Stimulated activated CD4-positive, alpha-beta T cell treated with anti-CD3 and anti-CD28 coated beads, Interleukin-4, amount 100 ng/mL, for 4 hours (primary cell): ENCODE results near the gene DNM3.

ENCODE experiments used
- DNase-seq, 2 experiments: peaks; one replicate each; pipeline ENCODE4 v3.0.0-alpha.2; 2020

Gene DNM3

DNA sequence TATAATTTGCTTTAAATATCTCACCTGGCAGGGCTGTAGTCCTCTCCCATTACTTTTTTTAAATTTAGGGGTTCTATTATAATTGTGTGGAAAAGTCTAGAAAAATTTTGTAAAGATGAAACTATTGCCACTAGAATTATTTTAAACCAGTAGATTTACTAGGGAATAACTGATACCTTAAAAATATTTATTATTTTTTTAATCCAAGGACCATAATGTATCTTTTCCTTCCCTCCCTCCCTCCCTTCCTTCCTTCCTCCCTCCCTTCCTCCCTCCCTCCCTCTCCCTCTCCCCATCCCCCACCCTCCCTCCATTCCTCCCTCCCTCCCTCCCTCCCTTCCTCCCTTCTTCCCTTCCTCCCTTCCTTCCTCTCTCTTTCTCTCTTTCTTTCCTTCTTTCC lies 90.5 kb downstream of the DNM3 start:
- no peak for DNase-seq

DNA sequence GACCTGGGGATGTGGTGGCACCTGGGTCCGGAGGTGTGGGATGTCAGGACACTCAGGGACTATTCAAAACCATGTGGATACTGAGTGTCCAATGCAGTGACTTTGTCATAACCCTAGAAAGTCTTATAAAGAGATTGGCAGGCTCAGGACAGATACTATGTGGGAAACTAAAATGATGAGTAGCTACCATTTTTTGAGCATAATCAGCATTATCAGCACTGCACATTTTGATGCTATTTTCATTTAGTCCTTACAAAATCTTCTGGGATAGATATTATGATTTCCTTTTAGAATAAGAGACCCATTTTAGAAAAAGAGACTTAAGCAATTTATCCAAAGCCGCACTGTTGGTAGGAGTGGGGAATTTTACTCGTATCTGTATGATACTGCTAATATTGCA lies 93.4 kb downstream of the DNM3 start:
- no peak for DNase-seq

DNA sequence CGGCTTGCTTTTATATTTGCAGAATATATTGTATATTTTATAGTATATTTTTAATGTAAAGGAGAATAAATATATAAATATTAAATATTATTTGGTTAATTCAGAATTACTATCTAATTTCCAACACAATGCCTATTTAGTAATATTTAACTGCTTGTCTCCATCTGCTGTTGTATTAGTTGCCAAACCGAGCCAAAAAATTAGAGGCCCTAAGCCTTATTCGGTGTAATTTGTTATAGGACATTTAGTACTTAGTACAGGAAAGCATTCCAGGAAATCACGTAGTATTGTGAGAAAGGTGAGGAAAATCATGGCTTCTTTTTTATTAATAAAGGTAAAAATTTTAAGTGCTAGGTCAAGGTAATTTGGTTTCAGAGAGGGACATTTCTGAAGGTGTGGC lies 93.8 kb downstream of the DNM3 start:
- no peak for DNase-seq

DNA sequence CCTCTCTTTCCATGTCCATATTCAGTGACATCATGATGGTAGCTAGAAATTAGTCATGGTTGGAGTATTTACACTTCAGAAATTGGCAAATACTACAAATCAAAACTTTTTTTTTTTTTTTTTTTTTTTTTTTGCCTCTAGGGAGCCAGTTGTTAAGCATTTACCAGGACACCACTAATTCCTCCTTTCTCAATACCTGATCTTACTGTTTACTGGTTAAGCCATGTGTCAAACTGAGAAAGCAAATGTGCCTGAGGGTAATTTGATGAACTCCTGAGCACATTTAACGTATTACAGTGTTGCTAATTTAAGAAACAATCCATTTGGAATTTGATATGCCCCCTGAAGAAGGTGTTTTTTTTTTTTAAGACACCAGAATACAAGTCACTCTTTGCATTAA lies 94.4 kb downstream of the DNM3 start:
- no peak for DNase-seq

DNA sequence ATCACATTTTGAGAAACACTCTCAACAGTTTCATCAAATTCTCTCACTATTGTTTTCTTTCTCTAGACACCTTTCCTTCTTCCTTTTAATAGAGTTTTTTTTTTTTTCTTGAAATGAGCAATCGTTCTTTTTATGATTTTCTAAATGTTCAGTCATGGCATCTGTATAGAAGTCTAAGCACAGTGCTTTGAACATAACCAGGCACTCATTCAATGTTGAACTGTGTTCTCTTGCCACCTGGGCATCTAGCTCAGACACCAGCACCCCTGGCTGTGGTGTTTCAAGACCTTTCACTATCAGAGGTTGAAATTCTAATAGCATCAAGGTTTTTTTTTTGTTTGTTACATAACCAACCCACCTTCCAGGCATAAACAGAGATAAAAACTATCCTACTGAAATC lies 96.6 kb downstream of the DNM3 start:
- no peak for DNase-seq

DNA sequence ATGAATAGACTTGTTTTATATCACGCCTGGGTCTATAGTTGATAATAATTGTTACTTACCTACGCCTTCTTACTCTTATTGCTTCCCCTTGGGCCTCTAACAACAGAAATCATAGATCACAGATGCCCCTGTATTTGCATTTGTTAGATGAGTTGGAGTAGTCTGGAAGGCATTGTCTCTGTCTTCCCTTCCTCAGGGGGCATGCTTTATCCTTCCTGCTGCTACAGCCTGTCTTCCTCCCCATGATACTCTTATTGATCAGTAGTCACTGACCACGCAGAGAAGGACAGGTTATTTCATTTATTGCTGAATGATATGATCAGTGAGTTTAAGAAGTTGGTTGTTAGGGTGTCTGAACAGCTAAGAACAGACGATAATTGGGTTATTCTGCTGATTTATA lies 98.4 kb downstream of the DNM3 start:
- DNase-seq = no peak

DNA sequence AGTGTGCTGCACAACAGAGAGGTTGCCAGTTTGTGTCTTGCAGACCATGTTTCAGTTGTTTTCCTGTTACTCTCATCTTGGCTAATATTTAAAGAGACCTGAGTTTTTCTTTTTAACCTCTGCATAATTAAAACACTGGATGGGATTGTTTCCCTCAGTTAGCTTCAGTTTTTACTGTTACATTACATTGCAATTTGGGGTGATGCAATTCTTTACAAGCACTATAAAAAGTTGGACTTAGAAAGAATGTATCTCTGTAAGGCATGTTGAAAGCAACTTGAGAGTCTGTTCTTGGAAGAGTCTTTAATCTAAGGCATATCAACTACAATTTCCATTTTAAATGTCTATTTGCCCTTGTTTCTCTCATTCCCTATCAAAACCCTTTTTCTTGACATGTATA lies 99.1 kb downstream of the DNM3 start:
- DNase-seq = no peak

DNA sequence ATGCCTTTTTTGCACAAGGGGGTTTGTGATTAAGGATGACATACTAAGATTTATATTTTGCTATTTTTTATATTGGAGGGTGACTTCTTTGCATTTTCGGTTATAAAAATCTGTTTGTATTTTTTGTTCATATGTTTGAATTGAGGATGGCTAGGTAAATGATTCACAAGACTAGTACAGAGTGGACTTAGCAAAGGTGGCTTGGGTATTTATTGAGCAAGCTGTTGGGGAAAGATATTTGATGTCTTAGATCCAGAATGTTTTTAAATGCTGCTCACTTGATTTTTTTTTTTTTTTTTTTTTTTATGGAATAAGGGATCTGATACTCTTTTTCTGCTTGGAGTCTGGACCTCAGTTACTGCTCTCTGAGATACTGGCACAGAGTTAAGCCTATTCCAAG lies 100.6 kb downstream of the DNM3 start:
- DNase-seq = no peak

DNA sequence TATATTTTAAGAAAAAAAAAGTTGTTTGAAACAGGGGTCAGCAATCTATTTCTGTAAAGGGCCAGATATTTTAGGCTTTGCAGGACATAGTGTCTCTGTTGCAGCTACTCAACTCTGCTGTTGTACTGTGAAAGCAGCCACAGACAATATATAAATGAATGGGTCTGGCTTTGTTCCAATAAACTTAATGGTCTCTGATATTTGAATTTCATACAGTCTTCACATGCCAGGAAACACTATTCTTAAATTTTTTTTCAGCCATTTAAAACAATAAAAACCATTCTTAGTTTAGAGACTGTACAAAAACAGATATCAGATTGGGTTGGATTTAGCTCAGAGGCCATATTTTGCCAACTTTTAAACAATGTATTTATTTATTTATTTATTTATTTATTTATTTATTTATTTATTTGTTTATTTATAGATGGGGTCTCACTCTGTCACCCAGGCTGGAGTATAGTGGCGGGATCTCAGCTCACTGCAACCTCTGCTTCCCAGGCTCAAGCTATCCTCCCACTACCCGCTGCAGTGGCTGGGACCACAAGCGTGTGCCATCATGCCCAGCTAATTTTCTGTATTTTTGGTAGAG lies 102.8 kb downstream of the DNM3 start:
- DNase-seq = no peak

DNA sequence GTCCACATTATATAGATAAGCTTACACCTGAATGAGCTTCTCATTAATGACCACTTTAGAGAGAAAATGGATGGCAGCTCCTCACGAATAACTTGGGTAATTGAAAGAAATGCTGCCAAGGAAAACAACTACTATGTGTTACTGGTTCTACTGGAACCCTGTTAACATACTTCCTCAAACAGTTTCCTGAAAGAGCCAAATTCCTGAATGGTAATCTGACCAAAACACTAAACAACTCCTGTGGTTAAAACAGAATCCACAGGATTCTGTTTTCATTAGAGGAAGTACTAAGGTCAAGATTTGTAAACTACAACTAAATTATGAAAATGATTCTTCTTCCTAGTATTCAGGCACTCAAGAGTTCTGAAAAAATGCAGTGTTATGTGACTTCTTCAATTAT lies 107.2 kb downstream of the DNM3 start:
- DNase-seq = no peak

DNA sequence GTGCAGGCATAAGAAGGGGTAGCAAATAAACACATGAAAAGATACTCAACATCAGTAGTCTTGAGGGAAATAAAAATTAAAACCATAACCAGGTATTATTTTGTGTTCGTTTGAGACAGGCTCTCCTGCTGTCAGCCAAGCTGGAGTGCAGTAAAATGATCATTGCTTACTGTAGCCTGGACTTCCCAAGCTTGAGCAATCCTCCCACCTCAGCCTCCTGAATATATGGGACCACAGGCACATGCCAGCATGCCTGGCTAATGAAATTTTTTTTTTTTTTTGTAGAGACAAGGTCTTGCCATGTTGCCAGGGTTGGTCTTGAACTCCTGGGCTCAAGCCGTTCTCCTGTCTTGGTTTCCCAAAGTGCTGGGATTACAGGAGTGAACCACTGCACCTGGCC lies 108.0 kb downstream of the DNM3 start:
- no peak for DNase-seq

DNA sequence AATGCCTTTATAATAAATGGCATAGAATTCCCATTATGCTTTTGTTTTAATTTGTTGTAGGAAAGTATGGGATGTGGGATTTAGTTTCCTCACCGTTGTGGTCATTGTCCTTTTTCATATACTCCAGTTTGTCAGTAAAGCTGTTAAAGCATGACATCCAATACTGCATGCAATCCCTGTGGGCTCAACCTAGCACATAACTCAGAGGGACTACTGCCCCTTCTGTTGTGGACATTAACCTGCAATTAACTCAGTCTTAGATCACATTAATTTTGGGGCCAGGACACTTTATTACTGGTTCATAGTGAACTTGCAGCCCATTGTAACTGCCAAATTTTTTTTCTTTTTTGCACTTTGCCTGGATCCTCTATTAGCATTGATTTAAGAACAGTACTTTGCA lies 112.5 kb downstream of the DNM3 start:
- no peak for DNase-seq

DNA sequence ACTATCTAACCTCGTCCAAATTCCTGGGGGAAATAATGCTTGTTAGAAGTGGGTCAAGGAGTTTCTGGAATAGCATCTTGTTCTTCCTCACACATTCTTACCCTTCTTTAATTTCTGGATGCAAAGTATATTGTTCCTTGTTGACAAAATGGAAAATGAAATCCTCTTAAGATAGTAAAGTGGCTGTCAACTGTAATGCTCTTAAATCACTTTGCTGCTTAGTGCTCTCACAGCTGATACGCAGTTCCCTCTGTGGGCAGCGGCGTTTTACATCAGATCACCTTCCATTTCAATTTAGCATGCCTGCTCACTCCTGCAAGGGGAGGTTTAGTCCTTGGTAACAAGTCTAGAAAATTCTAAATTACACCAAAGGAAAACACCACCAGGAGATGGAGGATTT lies 113.1 kb downstream of the DNM3 start:
- DNase-seq = no peak

DNA sequence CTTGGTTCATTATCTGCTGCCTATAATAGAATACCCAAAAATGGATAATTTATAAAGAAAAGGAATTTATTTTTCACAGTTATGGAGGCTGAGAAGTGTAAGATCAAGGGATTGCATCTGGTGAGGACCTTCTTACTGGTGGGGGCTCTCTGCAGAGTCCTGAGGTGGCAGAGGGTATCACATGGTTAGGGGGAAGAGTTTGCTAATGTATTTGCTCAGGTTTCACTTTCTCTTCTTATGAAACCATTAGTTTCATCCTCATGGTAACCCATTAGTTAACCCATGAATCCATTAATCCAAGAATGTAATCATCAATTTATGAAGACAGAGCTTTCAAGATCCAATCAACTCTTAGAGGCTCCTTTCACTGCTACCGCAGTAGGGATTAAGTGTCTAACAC lies 120.6 kb downstream of the DNM3 start:
- no peak for DNase-seq

DNA sequence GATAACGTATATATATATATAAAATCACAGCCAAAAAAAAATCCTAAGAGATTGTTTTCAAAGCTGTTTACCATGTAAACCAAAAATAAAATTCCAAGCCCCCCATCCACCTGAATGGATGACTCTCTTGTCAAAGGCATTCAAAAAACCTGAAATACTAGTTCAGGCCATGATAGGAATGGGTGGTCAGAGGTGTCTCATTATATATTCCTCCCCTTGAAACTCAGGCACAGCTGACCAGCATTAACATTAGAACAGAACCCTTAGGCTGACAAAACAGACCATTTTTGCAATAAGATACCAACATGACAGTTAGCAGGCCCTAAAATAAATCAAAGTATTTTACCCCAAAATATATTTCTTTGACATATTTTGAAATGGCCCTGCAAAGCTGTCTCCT lies 122.5 kb downstream of the DNM3 start:
- DNase-seq = no peak

DNA sequence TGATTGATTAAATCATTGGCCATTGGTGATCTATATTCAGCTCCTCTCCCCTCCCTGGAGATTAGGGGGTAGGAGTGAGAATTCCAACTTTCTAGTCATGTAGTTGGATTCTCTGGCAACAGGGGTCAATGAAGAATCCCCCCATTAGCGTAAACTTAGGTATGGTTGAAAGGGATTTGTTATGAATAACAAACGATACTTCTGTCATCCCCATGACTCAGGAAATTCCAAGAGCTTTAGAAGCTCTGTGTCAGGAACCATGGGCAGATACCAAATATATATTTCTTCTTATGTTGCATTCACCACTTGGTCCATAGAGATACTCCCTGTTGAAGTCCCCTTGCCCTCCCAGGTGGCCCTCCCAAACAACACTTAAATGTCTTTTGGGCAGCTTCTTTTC lies 124.5 kb downstream of the DNM3 start:
- DNase-seq = no peak

DNA sequence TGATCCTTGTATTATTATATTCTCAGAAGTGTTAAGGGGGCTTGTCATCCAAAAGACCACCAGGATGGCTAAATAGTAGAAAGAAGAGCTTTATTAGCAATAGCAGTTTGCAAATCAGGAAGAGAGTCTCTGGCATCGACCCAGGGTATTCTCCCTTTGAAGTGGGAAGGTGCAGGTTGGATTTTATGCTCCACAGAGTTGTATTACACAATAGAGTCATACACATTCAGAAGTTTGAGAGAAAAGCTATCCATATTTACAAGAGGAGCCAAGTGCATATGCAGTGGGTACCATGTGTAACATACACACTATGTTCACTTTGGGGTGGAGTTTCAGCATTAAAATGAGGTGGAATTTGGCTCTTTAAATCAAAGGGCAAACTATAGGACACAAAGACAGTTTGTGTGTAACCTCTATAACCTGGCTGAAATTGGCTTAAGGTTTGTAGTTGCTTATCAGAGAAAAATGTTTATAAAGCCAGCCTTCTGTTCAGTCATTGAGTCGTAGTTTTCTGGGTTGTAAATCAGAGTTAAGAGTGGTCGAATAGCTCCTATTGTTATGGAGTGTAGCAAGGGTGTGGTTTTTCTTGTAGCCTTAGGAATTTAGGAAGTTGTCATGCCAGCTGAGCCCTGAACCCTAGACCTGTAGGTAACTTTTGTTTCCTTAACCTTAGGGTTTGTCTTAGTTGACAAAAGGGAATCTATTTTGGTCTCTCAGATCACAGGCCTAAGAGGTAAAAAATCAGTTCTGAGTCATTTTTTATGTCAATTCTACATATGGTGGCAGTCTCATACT lies 125.3 kb downstream of the DNM3 start:
- DNase-seq = no peak

DNA sequence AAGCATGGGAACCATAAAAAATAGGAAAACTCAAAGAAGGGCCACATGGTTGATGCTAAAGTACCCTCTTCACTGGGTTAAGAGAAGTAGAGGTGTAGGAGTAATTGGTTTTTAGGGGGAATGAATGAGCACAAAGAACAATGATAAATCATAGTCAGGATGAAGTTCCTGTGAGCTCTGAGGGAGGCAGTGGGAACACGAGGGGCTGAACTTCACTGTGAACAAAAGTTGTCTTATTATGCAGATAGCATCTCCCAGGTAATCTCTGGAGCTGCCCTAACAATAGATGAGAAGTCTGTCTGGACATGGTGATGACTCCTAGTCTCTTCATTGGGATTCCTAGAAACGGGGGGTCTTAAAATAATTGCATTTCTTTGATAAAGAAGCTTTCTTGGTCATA lies 127.9 kb downstream of the DNM3 start:
- DNase-seq = no peak

DNA sequence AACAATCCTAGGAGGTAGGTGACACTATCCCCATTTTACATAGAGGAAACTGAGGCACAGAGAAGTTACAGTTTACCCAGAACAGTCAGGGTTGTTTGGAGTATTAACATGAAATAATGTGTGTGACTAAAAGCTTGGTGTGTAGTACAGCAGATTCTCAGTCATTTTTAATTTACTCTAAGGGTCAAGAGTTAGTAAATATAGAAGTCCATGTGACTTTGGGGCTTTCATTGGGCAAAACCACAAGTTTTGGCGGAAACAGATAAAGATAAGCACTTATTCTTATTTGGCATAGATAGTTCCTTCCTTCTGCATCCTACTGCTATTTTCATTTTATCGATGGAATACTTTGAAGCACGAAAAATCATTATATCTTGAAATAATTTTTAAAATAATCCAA lies 128.5 kb downstream of the DNM3 start:
- no peak for DNase-seq

DNA sequence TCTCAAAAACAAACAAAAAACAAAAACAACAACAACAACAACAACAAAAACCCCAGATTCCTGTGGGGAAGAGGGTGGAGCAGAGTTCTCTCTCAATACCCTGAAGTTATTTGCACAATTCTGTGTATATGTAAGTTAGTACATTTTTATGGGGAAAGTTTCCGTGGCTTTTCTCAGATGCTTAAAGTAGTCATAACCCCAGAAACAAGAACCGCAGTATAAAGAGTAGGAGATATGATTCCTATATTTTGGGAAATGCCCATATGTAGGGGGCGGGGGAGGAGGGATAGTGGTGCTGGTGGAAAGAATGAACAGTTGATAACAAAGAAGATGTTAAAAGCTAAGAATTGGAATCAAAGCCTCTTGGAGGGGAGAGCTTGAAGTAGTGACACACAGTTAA lies 131.5 kb downstream of the DNM3 start:
- no peak for DNase-seq

DNA sequence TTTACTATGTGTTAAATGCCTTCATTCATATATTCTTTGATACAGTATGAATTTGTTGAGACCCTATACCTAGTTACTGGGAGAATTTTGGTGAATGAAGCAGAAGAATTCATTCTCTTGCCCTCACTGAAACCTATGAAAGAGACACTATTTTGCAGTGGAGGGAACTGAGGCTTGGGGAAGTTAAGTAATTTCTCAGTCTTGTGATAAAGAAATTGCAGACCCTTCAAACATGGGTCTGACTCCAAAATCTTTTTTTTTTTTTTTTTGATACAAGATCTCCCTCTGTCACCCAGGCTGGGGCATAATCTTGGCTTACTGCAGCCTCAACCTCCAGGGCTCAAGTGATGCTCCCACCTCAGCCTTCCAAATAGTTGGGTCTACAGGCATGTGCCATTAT lies 132.1 kb downstream of the DNM3 start:
- DNase-seq = no peak

DNA sequence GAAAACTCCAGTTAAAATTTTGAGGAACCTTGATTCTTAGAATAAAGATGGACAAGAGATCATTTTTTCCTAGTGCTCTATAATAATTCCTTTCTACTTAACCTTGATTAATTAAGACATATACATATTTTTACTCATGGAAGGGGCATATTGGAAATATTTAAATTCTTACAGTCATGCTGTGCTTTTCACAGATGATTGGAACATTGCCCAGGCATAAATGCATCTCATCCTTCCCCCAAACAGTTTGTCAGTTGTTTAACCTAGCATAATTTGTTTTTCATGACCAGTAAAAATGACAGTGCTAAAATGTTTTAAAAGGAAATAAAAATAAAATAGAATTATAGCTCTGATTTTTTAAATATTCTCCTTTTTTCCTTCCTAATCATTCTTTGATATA lies 140.0 kb downstream of the DNM3 start:
- DNase-seq = no peak

DNA sequence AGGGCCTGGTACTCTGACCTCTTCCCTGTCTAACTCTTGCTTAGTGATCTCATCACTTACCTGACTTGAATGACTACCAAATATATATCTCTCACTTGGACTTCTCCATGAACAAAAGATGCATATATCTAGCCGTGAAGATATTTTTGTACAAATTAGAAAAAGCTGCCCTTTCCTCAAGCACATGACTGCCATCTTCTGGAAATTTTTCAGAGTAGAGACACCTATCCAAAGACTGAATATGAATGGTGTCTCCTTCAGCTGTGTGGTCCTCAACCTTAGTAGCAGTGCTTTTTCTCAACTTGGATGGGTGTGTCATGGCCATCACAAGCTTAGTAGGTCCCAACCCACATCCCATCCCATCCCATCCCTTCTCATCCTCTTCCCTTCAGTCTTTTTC lies 142.3 kb downstream of the DNM3 start:
- no peak for DNase-seq

DNA sequence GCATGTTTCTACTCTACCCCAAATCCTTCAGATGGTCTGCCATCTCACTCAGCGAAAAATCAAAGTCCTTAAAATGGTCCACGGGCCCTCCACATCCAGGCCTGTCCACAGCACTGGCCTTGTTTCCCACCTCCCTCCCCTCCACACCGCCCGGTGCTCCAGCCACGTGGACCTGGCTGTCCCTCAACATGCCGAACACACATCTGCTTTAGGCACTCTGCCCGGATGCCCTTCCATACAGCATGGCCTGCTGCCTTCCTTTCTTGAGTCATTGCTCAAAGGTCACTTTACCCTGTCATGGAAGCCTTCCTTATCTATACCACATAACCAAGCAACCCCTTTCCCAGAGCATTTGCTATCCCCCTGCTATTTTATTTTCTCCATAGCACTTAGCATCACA lies 143.0 kb downstream of the DNM3 start:
- DNase-seq = no peak

DNA sequence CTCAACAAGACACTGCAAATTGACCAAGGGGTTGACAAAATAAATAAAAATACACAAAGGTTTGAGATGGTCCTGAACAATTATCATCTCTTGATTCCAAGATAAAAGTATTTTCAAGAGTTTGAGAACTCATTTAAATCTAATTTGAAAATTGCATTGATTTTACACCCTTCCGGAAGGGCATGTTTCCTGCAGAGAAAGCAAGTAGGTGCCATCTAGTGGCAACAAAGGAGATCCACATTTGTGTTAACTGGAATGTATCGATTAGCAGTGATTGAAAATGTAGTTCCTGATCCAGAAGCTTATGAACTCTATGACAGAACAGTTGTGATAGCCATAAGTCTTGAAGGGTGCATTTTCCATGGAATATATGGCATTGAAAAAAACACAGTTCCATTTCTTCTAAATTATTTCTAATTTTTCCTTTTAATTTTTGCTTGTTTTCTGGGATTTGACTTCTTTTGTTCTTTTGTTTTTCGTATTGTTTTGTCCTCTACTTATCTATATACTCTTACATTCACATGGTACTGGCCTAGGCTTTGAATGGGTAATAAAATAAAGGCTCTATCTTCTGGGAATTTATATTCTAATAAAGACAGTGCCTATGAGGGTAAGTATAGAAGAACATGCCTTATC lies 143.7 kb downstream of the DNM3 start:
- no peak for DNase-seq
